IMR-90 (cell line): ENCODE results near the gene SHROOM3. TPM values are rescaled to one million over a fixed set of nuclear protein-coding genes. Genes with fewer than 3 reads are reported as not detected.

Source experiments
- ATAC-seq: fragments of 200-7000 bp; cut with Tn5 transposase; 2 replicates; pipeline ENCODE4 v1.9.1; 2020; ENCODE audit warnings: low read depth, mild to moderate bottlenecking, moderate library complexity
- BruUV-seq: library from RNA; stranded (reverse); fragments of 400-500 nt; replicated peaks from 2 replicates; lab custom pipeline; 2021; lab: Mats Ljungman, UMichigan
- CTCF ChIA-PET: fragments of 300-600 bp; formaldehyde crosslinking; extraction: SDS; loops from one replicate; lab custom pipeline; 2021; ENCODE audit warnings: antibody characterized with exemption; lab: Yijun Ruan, JAX
- POLR2A ChIA-PET: fragments of 300-600 bp; sonication (Branson Sonifier 250); formaldehyde crosslinking; loops from one replicate; lab custom pipeline; 2022; ENCODE audit warnings: antibody characterized with exemption; ENCODE audit not compliant: unreplicated experiment; lab: Charles Lee
- DNase-seq: peaks from one replicate; pipeline ENCODE4 v3.0.0; 2013
- H2AFZ ChIP-seq: replicated peaks from 2 replicates; pipeline ENCODE3; 2013; ENCODE audit warnings: low read length, mild to moderate bottlenecking; ENCODE audit not compliant: poor library complexity
- H2AK5ac ChIP-seq: 2 replicates; pipeline ENCODE4 v1.6.1; 2013; ENCODE audit warnings: low read depth, low read length, inconsistent platforms
- H2AK9ac ChIP-seq: replicated peaks from 2 replicates; pipeline ENCODE3; 2013; ENCODE audit warnings: mild to moderate bottlenecking, low read depth, low read length, moderate library complexity; ENCODE audit not compliant: poor library complexity
- H2BK120ac ChIP-seq: 2 replicates; pipeline ENCODE4 v1.6.1; 2013; ENCODE audit warnings: low read depth, low read length, inconsistent platforms
- H2BK15ac ChIP-seq: 3 replicates; pipeline ENCODE4 v1.6.1; 2013; ENCODE audit warnings: low read depth, low read length, inconsistent platforms
- H2BK20ac ChIP-seq: 2 replicates; pipeline ENCODE4 v1.6.1; 2013; ENCODE audit warnings: low read depth, mild to moderate bottlenecking, inconsistent platforms, low read length, moderate library complexity
- H2BK5ac ChIP-seq: 2 replicates; pipeline ENCODE4 v1.6.1; 2013; ENCODE audit warnings: mild to moderate bottlenecking, low read depth, low read length, inconsistent platforms; ENCODE audit not compliant: poor library complexity, severe bottlenecking
- H3K14ac ChIP-seq: replicated peaks from 2 replicates; pipeline ENCODE4 v1.6.1; 2013; ENCODE audit warnings: low read depth, low read length, inconsistent platforms
- H3K18ac ChIP-seq: 2 replicates; pipeline ENCODE4 v1.6.1; 2013; ENCODE audit warnings: low read depth, low read length, control low read depth
- H3K23ac ChIP-seq: 2 replicates; pipeline ENCODE4 v1.6.1; 2013; ENCODE audit warnings: low read depth, low read length, inconsistent platforms
- H3K27ac ChIP-seq: 2 replicates; pipeline ENCODE4 v1.5.1; 2013; ENCODE audit warnings: mild to moderate bottlenecking, control low read depth, low read length; ENCODE audit not compliant: insufficient read depth
- H3K27me3 ChIP-seq: 2 replicates; pipeline ENCODE4 v1.6.1; 2013; ENCODE audit warnings: low read length; ENCODE audit not compliant: control insufficient read depth, insufficient read depth
- H3K36me3 ChIP-seq: 2 replicates; pipeline ENCODE4 v1.6.1; 2013; ENCODE audit warnings: low read length, mixed read lengths; ENCODE audit not compliant: control insufficient read depth, insufficient read depth
- H3K4ac ChIP-seq: 2 replicates; pipeline ENCODE4 v1.6.1; 2013; ENCODE audit warnings: low read depth, low read length, inconsistent platforms
- H3K4me1 ChIP-seq: 2 replicates; pipeline ENCODE4 v1.6.1; 2013; ENCODE audit warnings: low read length, mixed read lengths; ENCODE audit not compliant: control insufficient read depth, insufficient read depth
- H3K4me2 ChIP-seq: 2 replicates; pipeline ENCODE4 v1.6.1; 2013; ENCODE audit warnings: low read depth, mild to moderate bottlenecking, control low read depth, low read length, moderate library complexity
- H3K4me3 ChIP-seq: 2 replicates; pipeline ENCODE4 v1.5.1; 2013; ENCODE audit warnings: low read depth, mild to moderate bottlenecking, control low read depth, low read length, moderate library complexity; ENCODE audit not compliant: insufficient read depth
- H3K56ac ChIP-seq: 2 replicates; pipeline ENCODE4 v1.6.1; 2013; ENCODE audit warnings: low read length, inconsistent platforms; ENCODE audit not compliant: insufficient read depth; ENCODE audit errors: extremely low read depth
- H3K79me1 ChIP-seq, 2 experiments: 2 replicates each; pipeline ENCODE4 v1.6.1; 2013; ENCODE audit warnings: low read length in 2 of 2, inconsistent platforms in 1 of 2, low read depth in 1 of 2
- H3K9ac ChIP-seq: 2 replicates; pipeline ENCODE4 v1.6.1; 2013; ENCODE audit warnings: low read depth, low read length, control low read depth
- H3K9me1 ChIP-seq: 2 replicates; pipeline ENCODE4 v1.6.1; 2013; ENCODE audit warnings: low read length, inconsistent platforms; ENCODE audit not compliant: insufficient read depth
- H3K9me3 ChIP-seq: 2 replicates; pipeline ENCODE4 v1.6.1; 2013; ENCODE audit warnings: low read length; ENCODE audit not compliant: control insufficient read depth, insufficient read depth
- H4K20me1 ChIP-seq: 2 replicates; pipeline ENCODE4 v1.6.1; 2013; ENCODE audit warnings: low read length, inconsistent platforms; ENCODE audit not compliant: insufficient read depth
- H4K5ac ChIP-seq: 2 replicates; pipeline ENCODE4 v1.6.1; 2013; ENCODE audit warnings: mild to moderate bottlenecking, low read depth, low read length, control low read depth
- H4K8ac ChIP-seq, 2 experiments: 2 replicates each; pipeline ENCODE4 v1.6.1; 2013; ENCODE audit warnings: low read depth in 2 of 2, low read length in 2 of 2, control low read depth in 1 of 2, inconsistent platforms in 1 of 2
- H4K91ac ChIP-seq: 2 replicates; pipeline ENCODE4 v1.6.1; 2013; ENCODE audit warnings: low read depth, low read length, inconsistent platforms; ENCODE audit not compliant: insufficient read depth
- BHLHE40 ChIP-seq: fragments of 150-350 bp; IDR thresholded peaks from 2 replicates; pipeline ENCODE4 v1.6.1; 2016; ENCODE audit warnings: mild to moderate bottlenecking, low read depth, low read length
- CEBPB ChIP-seq: IDR thresholded peaks from 2 replicates; pipeline ENCODE4 v1.6.1; 2012; ENCODE audit warnings: low read depth, low read length, improper control_type of control experiment
- CHD1 ChIP-seq: IDR thresholded peaks from 2 replicates; pipeline ENCODE4 v1.6.1; 2012; ENCODE audit warnings: low read depth, low read length, improper control_type of control experiment
- ELK1 ChIP-seq: fragments of 150-350 bp; IDR thresholded peaks from 2 replicates; pipeline ENCODE4 v1.6.1; 2016; ENCODE audit warnings: low read depth, mild to moderate bottlenecking, low read length, moderate library complexity, borderline replicate concordance
- FOS ChIP-seq: fragments of 150-350 bp; IDR thresholded peaks from 2 replicates; pipeline ENCODE4 v1.6.1; 2016; ENCODE audit warnings: low read depth, low read length
- MAFK ChIP-seq: IDR thresholded peaks from 2 replicates; pipeline ENCODE4 v1.6.1; 2012; ENCODE audit warnings: low read depth, low read length, improper control_type of control experiment
- MAZ ChIP-seq: IDR thresholded peaks from 2 replicates; pipeline ENCODE4 v1.6.1; 2012; ENCODE audit warnings: low read depth, mild to moderate bottlenecking, low read length, improper control_type of control experiment, moderate library complexity, borderline replicate concordance
- MXI1 ChIP-seq: IDR thresholded peaks from 2 replicates; pipeline ENCODE4 v1.6.1; 2012; ENCODE audit warnings: low read depth, mild to moderate bottlenecking, low read length, moderate library complexity, borderline replicate concordance
- NFE2L2 ChIP-seq: fragments of 150-350 bp; IDR thresholded peaks from 2 replicates; pipeline ENCODE4 v1.6.1; 2016; ENCODE audit warnings: low read depth, mild to moderate bottlenecking, low read length
- POLR2A ChIP-seq: IDR thresholded peaks from 2 replicates; pipeline ENCODE4 v1.6.1; 2012; ENCODE audit warnings: mild to moderate bottlenecking, low read depth, low read length
- RAD21 ChIP-seq: IDR thresholded peaks from 2 replicates; pipeline ENCODE4 v1.6.1; 2012; ENCODE audit warnings: low read length, improper control_type of control experiment
- RCOR1 ChIP-seq: IDR thresholded peaks from 2 replicates; pipeline ENCODE4 v1.6.1; 2012; ENCODE audit warnings: mild to moderate bottlenecking, low read length, improper control_type of control experiment; ENCODE audit not compliant: insufficient replicate concordance
- RFX5 ChIP-seq: IDR thresholded peaks from 2 replicates; pipeline ENCODE4 v1.8.0; 2012; ENCODE audit warnings: low read depth, mild to moderate bottlenecking, low read length, moderate library complexity
- SMC3 ChIP-seq: fragments of 150-350 bp; IDR thresholded peaks from 2 replicates; pipeline ENCODE4 v1.6.1; 2016; ENCODE audit warnings: low read depth, mild to moderate bottlenecking, antibody characterized with exemption, low read length, moderate library complexity
- USF2 ChIP-seq: fragments of 150-350 bp; IDR thresholded peaks from 2 replicates; pipeline ENCODE4 v1.6.1; 2017; ENCODE audit warnings: mild to moderate bottlenecking, antibody characterized with exemption, low read length, low read depth
- dilution Hi-C: fragments of 300-500 bp; cut with HindIII; formaldehyde crosslinking; loops from one replicate; pipeline ENCODE4 v1.14.3; 2018; ENCODE audit warnings: low sequenced_read_pairs; ENCODE audit not compliant: unreplicated experiment
- in situ Hi-C: fragments of 300-500 bp; cut with MboI; formaldehyde crosslinking; loops from 3 replicates; pipeline ENCODE4 v1.14.3; 2019; ENCODE audit warnings: low sequenced_read_pairs, inconsistent platforms, mixed read lengths
- intact Hi-C: fragments of 100-400 bp; cut with micrococcal nuclease; formaldehyde crosslinking; loops from 2 replicates; pipeline ENCODE4 v1.10.0; 2022
- polyA plus RNA-seq, 3 experiments: library from polyadenylated mRNA; depleted of rRNA; stranded (reverse); fragments of >200 nt; gene quantifications; 2 replicates each; pipeline ENCODE4 v1.2.3, GENCODE V29; 2012; ENCODE audit warnings: low replicate concordance in 1 of 3
- total RNA-seq: library from RNA; depleted of rRNA; stranded (reverse); fragments of >200 nt; gene quantifications from 2 replicates; pipeline ENCODE4 v1.2.3, GENCODE V29; 2012
- TF ChIP-seq, protein P1 (sequence below): conservative IDR thresholded peaks from 2 replicates; pipeline ENCODE4 v1.5.1; 2012; ENCODE audit warnings: mild to moderate bottlenecking, low read depth, low read length, improper control_type of control experiment

SHROOM3 gene
- total and polyA plus RNA-seq, 2 of the 4 experiments (the other 2 are of a cell fraction), result 10.8 to 19.5 TPM

GRCh38 chr4:76538296-76538695, 103.3 kb downstream of the SHROOM3 start:
- H3K14ac ChIP-seq, result no peak overlapping the region
- no peak overlapping the region; the same call in 1 of the 2 replicates for H4K91ac ChIP-seq
- no peak overlapping the region for H2AFZ ChIP-seq
- in situ Hi-C loops, result no loop called here
- no peak overlapping the region for H3K4me2 ChIP-seq
- H2AK5ac ChIP-seq, result no peak overlapping the region; the same call in 1 of the 2 replicates
- H3K4me1 ChIP-seq, result peaks cover 3% of the 10 kb centered on the region
- peak overlapping the region; percentile 85; the same call in 1 of the 3 replicates for H2BK15ac ChIP-seq
- CTCF ChIA-PET, result interaction anchor here (0.6 kb wide), 1 partner anchor 9 kb away, joined by 4 read pairs; no protein-coding TSS in a partner anchor
- H3K4ac ChIP-seq, result peak overlapping the region; percentile 40; the same call in 1 of the 2 replicates
- H2BK120ac ChIP-seq, result peak overlapping the region; percentile 15
- no peaks in the 10 kb centered on the region for H3K27me3 ChIP-seq
- intact Hi-C loops, result no loop called here
- H3K36me3 ChIP-seq, result no peaks in the 10 kb centered on the region
- dilution Hi-C loops, result no loop called here
- H3K23ac ChIP-seq, result no peak overlapping the region
- no peak overlapping the region for H3K56ac ChIP-seq
- no peak overlapping the region for H3K4me3 ChIP-seq
- H3K27ac ChIP-seq, result no peak overlapping the region
- no peak overlapping the region for H4K5ac ChIP-seq
- H4K20me1 ChIP-seq, result no peaks in the 10 kb centered on the region
- ATAC-seq (no peak), DNase-seq (no peak)
- no TSS peak for BruUV-seq
- H2BK5ac ChIP-seq, result no peak overlapping the region
- no peak overlapping the region for H3K9ac ChIP-seq
- H2BK20ac ChIP-seq, result no peak overlapping the region
- POLR2A ChIA-PET, result interaction anchor here (0.6 kb wide), 1 partner anchor 440 kb away, joined by 3 read pairs; no protein-coding TSS in a partner anchor
- H3K79me1 ChIP-seq, result no peaks in the 10 kb centered on the region
- H2AK9ac ChIP-seq, result no peak overlapping the region
- no peak for TF ChIP-seq POLR2A
- TF ChIP-seq MAZ, result no peak
- TF ChIP-seq NFE2L2, result no peak
- TF ChIP-seq, protein P1, sequence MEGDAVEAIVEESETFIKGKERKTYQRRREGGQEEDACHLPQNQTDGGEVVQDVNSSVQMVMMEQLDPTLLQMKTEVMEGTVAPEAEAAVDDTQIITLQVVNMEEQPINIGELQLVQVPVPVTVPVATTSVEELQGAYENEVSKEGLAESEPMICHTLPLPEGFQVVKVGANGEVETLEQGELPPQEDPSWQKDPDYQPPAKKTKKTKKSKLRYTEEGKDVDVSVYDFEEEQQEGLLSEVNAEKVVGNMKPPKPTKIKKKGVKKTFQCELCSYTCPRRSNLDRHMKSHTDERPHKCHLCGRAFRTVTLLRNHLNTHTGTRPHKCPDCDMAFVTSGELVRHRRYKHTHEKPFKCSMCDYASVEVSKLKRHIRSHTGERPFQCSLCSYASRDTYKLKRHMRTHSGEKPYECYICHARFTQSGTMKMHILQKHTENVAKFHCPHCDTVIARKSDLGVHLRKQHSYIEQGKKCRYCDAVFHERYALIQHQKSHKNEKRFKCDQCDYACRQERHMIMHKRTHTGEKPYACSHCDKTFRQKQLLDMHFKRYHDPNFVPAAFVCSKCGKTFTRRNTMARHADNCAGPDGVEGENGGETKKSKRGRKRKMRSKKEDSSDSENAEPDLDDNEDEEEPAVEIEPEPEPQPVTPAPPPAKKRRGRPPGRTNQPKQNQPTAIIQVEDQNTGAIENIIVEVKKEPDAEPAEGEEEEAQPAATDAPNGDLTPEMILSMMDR, result no peak
- TF ChIP-seq USF2, result no peak
- no peak for TF ChIP-seq FOS
- TF ChIP-seq MXI1, result no peak
- no peak for TF ChIP-seq RFX5
- TF ChIP-seq MAFK, result no peak
- no peak for TF ChIP-seq ELK1
- no peak for TF ChIP-seq CHD1
- TF ChIP-seq RAD21, result no peak
- no peak for TF ChIP-seq RCOR1
- TF ChIP-seq SMC3, result no peak
- no peak for TF ChIP-seq BHLHE40
- TF ChIP-seq CEBPB, result no peak
- H3K18ac ChIP-seq, result no peak overlapping the region
- H3K9me3 ChIP-seq, result no peaks in the 10 kb centered on the region
- peaks cover 3% of the 10 kb centered on the region; the same call in 1 of the 2 replicates for H3K9me1 ChIP-seq
- H4K8ac ChIP-seq, result no peak overlapping the region
